Kidney (tissue), 14 donors: ENCODE data around the gene MDM2. TPM values are rescaled to one million over a fixed set of nuclear protein-coding genes. Genes with fewer than 3 reads are reported as not detected.

Experiments used
- DNase-seq, 5 donors: peaks; one replicate each; pipeline ENCODE4 v3.0.0-alpha.2; 2013 to 2020
- FAIRE-seq: peaks from 2 replicates; lab custom pipeline; 2012; peaks lifted over from hg19 to GRCh38; lab: Jason Lieb, UNC
- H3K27ac ChIP-seq, 2 donors: one replicate each; pipeline ENCODE4 v1.7.0; 2013; ENCODE audit warnings: low read depth in 2 of 2, low read length in 2 of 2, inconsistent platforms in 1 of 2
- H3K27me3 ChIP-seq: one replicate; pipeline ENCODE4 v1.7.1; 2013; ENCODE audit warnings: low read length, inconsistent platforms; ENCODE audit not compliant: control insufficient read depth, insufficient read depth
- H3K36me3 ChIP-seq, 3 donors: one replicate each; pipeline versions ENCODE4 v1.7.0 to v1.7.1; 2013; ENCODE audit warnings: low read length in 3 of 3, control low read depth in 1 of 3, inconsistent platforms in 1 of 3; ENCODE audit not compliant: insufficient read depth in 3 of 3, control insufficient read depth in 2 of 3
- H3K4me1 ChIP-seq, 3 donors: one replicate each; pipeline versions ENCODE4 v1.7.0 to v1.7.1; 2013; ENCODE audit warnings: low read length in 3 of 3, inconsistent platforms in 1 of 3, low read depth in 1 of 3; ENCODE audit not compliant: control insufficient read depth in 2 of 3, insufficient read depth in 2 of 3
- H3K4me3 ChIP-seq, 3 donors: one replicate each; pipeline versions ENCODE4 v1.7.0 to v1.8.1; 2013; ENCODE audit warnings: low read length in 3 of 3, control low read depth in 1 of 3, inconsistent platforms in 1 of 3
- H3K9ac ChIP-seq, 3 donors: one replicate each; pipeline versions ENCODE4 v1.7.0 to v1.7.1; 2013; ENCODE audit warnings: low read length in 3 of 3, control low read depth in 1 of 3, inconsistent platforms in 1 of 3
- H3K9me3 ChIP-seq, 3 donors: one replicate each; pipeline versions ENCODE4 v1.7.0 to v1.7.1; 2013; ENCODE audit warnings: low read length in 3 of 3, control low read depth in 1 of 3, inconsistent platforms in 1 of 3; ENCODE audit not compliant: control insufficient read depth in 2 of 3, insufficient read depth in 1 of 3
- intact Hi-C: fragments of 100-400 bp; cut with DNase I; formaldehyde crosslinking; loops from one replicate; pipeline ENCODE4 v1.11.1; 2022
- polyA plus RNA-seq: library from polyadenylated mRNA; stranded (reverse); fragments of 350-450 nt; fragmentation: Illumina TruSeq; extraction: RNeasy Lipid Tissue Mini Kit (QIAGEN cat#74804); gene quantifications from one replicate; pipeline ENCODE4 v1.2.3, GENCODE V29; 2014; ENCODE audit warnings: low read depth, low replicate concordance; ENCODE audit not compliant: insufficient read depth
- total RNA-seq: library from RNA; stranded (reverse); fragmentation: NEBNext Ultra II Directional; extraction: Animal tissue kit (Norgen Biotek cat#: 25700); gene quantifications from one replicate; pipeline ENCODE4 v1.2.1, GENCODE V29; 2021
- TF ChIP-seq, protein P1 (sequence below): IDR thresholded peaks from 3 replicates; pipeline ENCODE4 v1.5.1; 2012; ENCODE audit warnings: mild to moderate bottlenecking, moderate library complexity, borderline replicate concordance; ENCODE audit not compliant: insufficient read depth; ENCODE audit errors: extremely low read depth
- donor health status: control.
- donor health status: control.
- donor health status: control.
- donor health status: control.
- donor health status: control.
- donor health status: DM: yes; HTN: yes; CAD: no.
- donor health status: Normal renal cell carcinoma (clear cell type).

MDM2 gene
- total and polyA plus RNA-seq, 2 donors from 2014 or later = 38.5 to 103 TPM

- Histone ChIP-seq H3K4me3 (no peak overlapping the region), H3K27ac (no peak overlapping the region), H3K36me3 (peaks cover 3 to 15% (median 12%) of the 10 kb centered on the region in 3 donors), H3K9me3 (no peaks in the 10 kb centered on the region), H3K9ac (no peak overlapping the region), H3K27me3 (no peaks in the 10 kb centered on the region), H3K4me1 (no peaks in the 10 kb centered on the region)
- intact Hi-C loops = no loop called here
- TF ChIP-seq, protein P1, sequence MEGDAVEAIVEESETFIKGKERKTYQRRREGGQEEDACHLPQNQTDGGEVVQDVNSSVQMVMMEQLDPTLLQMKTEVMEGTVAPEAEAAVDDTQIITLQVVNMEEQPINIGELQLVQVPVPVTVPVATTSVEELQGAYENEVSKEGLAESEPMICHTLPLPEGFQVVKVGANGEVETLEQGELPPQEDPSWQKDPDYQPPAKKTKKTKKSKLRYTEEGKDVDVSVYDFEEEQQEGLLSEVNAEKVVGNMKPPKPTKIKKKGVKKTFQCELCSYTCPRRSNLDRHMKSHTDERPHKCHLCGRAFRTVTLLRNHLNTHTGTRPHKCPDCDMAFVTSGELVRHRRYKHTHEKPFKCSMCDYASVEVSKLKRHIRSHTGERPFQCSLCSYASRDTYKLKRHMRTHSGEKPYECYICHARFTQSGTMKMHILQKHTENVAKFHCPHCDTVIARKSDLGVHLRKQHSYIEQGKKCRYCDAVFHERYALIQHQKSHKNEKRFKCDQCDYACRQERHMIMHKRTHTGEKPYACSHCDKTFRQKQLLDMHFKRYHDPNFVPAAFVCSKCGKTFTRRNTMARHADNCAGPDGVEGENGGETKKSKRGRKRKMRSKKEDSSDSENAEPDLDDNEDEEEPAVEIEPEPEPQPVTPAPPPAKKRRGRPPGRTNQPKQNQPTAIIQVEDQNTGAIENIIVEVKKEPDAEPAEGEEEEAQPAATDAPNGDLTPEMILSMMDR = no peak
- DNase-seq (no peak), FAIRE-seq (no peak)
These were observed 24.5 kb downstream of the MDM2 start for GRCh38 chr12:68832504-68832867.

GRCh38 chr12:68833508-68833907 lies 25.5 kb downstream of the MDM2 start:
- H3K36me3 ChIP-seq = peaks cover 7 to 20% (median 12%) of the 10 kb centered on the region in 3 donors
- no peak for FAIRE-seq
- no peaks in the 10 kb centered on the region for H3K4me1 ChIP-seq
- H3K9me3 ChIP-seq = no peaks in the 10 kb centered on the region
- TF ChIP-seq, protein P1 = no peak
- H3K27me3 ChIP-seq = no peaks in the 10 kb centered on the region
- H3K9ac ChIP-seq = no peak overlapping the region
- intact Hi-C loops = no loop called here
- H3K27ac ChIP-seq = no peak overlapping the region
- no peak for DNase-seq
- H3K4me3 ChIP-seq = no peak overlapping the region

DNA sequence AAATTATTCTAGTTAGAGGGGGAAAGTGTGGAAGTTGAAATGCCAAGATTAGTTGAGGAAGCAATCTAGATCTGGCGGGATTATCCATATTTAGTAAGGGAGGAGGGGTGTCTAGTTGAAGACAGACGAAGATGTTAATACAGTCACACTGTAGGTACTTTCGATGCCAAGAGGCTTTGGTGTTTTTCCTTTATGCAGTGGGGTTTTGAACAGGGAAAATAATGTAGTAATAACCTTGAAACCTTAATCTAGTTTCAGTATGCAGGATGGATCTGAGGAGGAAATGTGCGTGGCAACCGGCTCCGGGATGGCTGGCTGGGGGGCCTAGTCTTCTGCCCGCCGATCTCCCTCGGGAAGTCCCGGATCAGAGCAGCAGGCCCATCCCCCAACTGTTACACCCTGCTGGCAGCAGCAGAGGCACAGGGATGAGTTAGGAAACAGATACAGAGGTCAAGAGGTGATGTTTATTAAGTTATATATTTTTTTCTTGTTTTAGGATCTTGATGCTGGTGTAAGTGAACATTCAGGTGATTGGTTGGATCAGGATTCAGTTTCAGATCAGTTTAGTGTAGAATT lies 27.4 kb downstream of the MDM2 start:
- FAIRE-seq (no peak), DNase-seq (no peak)
- Histone ChIP-seq H3K4me1 (no peaks in the 10 kb centered on the region), H3K4me3 (no peak overlapping the region), H3K36me3 (peaks cover 8 to 34% (median 14%) of the 10 kb centered on the region in 3 donors), H3K9ac (no peak overlapping the region), H3K27ac (no peak overlapping the region), H3K27me3 (no peaks in the 10 kb centered on the region), H3K9me3 (no peaks in the 10 kb centered on the region)
- intact Hi-C loops = no loop called here
- TF ChIP-seq, protein P1 = no peak

- intact Hi-C loops = no loop called here
- H3K9ac ChIP-seq = no peak overlapping the region
- H3K4me3 ChIP-seq = no peak overlapping the region
- peaks cover 13 to 31% (median 14%) of the 10 kb centered on the region in 3 donors for H3K36me3 ChIP-seq
- no peak for DNase-seq
- no peak for FAIRE-seq
- TF ChIP-seq, protein P1 = no peak
- no peak overlapping the region for H3K27ac ChIP-seq
- H3K27me3 ChIP-seq = no peaks in the 10 kb centered on the region
- H3K9me3 ChIP-seq = no peaks in the 10 kb centered on the region
- H3K4me1 ChIP-seq = no peaks in the 10 kb centered on the region
These were observed 29.2 kb downstream of the MDM2 start for GRCh38 chr12:68837215-68837614.
